Hematopoietic multipotent progenitor cell (in vitro differentiated cells): Measurements from ENCODE around the gene RIN2. TPM values are rescaled to one million over a fixed set of nuclear protein-coding genes. Genes with fewer than 3 reads are reported as not detected.
"Not testable (repeated sequence)": the region's sequence is repeated elsewhere in the genome, so short reads cannot be mapped to it uniquely, and the experiment has no call there.

ENCODE experiments used
- DNase-seq, 3 donors: peaks; one replicate each; pipeline ENCODE4 v3.0.0-alpha.2; 2011 to 2015; ENCODE audit warnings: low read depth in 2 of 3, low spot score in 2 of 3
- total RNA-seq: library from RNA; depleted of rRNA; stranded (reverse); fragments of >200 nt; gene quantifications from one replicate; pipeline ENCODE4 v1.2.3, GENCODE V29; 2012

RIN2 gene
- total RNA-seq, 1 donor = 6.5 TPM

DNA sequence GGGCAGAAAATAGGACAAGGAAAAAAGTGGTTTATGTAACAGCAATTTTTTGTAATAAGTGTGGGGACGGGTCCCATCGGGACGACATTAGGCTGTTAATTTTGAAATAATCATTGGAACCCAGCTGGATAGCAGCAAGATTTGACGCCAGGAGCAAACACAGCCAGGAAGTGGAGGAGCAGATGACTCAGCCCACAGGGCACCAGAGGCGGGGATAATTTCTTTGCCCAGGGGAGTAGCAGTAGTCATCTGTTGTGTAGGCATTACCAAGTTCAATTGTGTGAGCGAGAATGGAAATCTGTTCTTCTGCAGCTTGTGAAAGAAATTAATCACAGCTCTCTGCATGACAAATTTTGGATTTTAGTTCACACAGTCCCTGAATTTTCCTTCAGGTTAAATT, 22.6 kb upstream of the RIN2 start:
- peak in 2 of 3 donors; percentile 74 to 79 for DNase-seq

DNA sequence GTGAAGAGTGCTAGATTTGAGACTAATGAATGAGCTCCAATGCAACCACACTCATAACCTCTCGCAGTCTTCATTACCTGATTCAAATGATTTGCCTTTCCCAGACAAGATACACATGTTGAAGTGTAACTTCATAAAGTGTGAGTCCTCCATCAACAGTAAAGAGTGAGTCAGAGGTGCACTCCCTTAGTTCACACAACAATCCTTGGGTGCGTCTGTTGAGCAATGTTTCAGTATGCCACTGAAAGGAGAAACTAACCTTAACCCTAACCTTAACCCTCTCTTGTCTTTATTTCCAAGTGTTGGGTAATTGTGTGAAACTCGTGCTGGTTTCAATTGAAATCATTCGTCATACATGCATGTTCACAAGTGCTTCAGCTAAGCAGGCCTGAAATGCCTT, 21.0 kb upstream of the RIN2 start:
- no peak for DNase-seq

DNA sequence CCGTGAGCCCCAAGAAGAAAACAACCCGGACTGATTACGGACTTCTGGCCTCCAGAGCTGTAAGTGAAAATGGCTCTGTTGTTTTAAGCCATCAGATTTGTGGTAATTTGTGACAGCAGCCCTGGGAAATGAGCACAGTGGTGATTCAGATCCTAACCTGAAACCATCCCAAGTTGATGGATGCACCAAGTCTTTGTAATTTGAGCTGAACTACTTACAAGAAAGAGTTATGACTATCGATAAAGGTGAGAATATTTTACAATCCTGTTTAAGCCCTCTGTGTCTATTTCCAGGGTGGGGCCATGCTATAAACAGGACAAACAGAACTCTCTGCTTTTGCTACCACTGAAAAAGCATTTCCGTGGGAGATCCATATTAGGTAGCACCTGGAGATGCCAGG, 19.1 kb upstream of the RIN2 start:
- no peak for DNase-seq

DNA sequence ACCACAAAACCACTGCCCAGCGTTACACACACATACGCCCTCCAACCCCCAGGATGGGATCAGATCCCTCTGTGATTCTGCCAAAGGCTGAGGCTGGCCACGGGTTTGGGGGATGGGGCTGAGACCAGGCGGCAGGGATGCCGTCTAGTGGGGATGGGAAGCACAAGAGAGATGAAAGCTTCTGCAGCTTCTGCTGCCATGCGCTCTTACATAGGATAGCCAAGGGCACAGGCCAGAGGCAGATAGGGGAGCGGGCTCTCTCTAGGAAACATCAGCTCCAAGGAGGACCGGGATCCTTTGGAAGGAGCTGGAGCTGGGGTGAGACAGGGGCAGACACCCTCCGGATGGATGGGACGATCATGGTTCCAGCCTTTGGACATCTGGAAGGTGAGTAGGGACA, 18.7 kb upstream of the RIN2 start:
- no peak for DNase-seq

DNA sequence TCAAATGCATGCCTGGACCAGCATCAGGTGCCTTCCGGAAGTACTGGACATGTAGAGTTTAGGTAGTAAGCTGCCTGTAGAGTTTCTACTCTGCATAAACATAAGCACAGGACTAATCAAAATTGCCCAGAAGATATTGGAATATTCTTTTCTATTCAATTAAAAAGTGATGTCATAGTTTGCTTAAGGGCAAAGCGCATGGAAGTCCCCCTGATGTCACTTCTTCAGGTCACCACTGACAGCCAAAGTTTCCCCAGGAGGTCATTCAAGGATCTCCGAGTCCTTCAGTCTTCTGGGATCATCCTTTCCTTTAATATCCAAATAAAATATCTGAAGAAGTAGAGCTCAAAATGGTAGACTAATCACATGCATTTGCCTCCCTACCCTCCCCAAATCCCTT, 17.5 kb upstream of the RIN2 start:
- no peak for DNase-seq

DNA sequence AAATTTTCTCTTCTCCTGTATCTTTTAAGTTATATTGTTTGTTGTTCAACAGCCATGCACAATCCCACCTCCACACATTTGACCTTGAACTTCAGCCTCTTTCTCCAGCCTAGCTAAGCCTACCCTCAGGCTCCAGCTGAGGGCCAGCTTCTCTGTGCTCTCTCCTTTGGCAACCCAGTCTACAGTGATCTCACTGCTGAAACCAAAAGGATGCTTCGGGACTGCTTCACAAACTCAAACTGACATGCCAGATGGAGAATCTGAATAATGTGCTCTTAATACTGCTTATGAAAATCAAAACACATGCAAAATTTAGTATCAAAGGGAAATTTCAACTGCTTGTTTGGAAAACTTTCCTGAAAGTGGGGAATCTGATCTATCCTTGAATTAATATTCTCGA, 16.1 kb upstream of the RIN2 start:
- no peak for DNase-seq

DNA sequence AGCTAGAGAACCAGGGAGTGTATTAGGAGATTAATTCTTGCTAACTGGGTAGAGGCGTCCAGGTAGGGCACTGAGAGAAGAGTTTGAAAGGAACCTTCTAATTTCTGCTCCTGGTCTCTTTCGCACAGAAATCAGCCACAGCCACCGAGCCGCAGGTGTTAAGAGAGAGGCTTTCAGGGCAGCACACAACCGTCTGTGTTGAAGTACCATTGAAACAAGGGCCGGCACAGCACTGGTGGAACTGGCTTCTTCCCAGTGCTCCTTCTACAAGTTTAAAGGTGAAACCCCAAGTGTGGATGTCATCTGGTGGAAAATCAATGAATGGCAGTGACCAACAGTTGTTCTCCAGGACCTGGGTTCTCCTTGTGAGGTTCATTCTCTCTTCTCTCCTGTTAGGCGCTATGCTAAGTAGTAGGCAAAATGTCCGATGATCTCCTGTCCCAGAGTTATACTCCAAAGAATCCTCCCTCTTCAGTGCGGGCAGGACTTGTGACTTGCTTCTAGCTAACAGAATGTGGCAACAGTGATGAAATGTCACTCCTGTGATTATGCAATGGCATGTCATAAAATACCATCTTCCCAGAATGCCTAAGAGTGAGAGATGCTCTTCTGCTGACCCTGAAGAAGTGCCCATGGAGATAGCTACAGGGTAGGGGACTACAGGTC, 15.0 kb upstream of the RIN2 start:
- DNase-seq = no peak

DNA sequence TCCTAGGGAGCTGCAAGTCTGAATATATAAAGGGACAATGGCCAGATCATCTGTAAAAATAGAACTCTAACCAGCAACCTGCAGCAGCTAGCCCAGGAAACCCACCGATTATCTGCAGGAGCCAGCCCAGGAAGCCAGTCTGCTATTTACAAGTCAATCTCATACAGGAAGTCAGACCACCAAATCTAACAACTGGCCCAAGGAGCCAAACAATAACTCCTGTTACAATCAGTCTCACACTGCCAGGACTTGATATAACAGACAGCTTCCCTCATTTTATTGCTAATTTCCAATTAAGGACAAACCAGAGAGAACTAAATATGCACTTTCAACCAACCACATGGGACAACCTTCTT, 14.4 kb upstream of the RIN2 start:
- peak in 2 of 3 donors; percentile 55 to 86 for DNase-seq

DNA sequence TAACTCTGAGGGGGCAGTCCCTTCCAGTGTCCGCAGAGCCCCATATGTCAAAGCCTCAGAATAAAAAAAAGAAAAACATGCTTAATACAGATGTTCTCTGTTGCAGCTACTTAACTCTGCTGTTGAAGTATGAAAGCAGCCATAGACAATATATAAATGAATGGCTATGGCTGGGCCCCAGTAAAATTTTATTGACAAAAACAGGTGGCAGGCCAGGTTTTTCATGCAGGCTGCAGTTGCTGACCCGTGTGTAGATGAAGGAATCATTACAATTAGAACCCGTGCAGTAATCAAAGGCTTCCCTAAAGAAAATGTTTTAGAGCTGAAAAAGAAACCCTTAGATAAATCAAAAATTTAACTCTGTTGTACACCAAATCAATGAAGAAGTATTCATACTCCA, 13.0 kb upstream of the RIN2 start:
- no peak for DNase-seq

DNA sequence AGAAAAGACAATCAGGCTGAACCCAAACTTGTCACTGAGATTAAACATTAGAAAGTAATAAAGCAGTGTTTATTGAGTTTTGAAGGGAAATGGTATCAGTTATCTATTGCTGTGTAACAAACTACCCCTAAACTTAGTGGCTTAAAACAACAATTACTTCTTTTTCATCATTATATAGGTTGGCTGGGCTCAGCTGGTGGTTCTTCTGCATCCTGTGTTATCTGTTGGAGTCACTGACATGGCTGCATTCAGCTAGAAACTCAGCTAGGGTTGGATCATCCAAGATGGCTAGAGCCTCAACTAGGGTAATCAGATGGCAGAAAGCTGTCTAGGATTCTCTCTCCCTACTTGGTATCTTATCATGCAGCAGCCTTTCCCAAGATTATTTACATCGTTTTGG, 12.5 kb upstream of the RIN2 start:
- no peak for DNase-seq

DNA sequence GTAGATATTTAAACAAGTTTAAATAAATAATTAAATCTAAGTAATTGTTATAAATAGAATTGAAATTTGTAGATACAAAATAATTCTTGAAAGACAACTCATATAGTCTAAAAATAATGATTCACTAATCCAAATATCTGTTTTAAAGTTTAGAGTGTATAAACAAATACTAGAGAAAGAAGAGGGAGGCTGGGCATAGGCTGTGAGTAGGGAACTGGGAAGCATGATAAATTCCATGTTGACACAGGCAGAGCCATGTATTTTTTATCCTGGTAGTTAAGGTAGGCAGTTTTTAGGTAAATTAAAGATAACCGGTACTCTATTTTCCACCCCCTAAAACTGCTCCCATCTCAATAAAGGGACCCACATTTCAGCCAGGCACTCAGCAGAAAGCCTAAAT, 11.7 kb upstream of the RIN2 start:
- no peak for DNase-seq

DNA sequence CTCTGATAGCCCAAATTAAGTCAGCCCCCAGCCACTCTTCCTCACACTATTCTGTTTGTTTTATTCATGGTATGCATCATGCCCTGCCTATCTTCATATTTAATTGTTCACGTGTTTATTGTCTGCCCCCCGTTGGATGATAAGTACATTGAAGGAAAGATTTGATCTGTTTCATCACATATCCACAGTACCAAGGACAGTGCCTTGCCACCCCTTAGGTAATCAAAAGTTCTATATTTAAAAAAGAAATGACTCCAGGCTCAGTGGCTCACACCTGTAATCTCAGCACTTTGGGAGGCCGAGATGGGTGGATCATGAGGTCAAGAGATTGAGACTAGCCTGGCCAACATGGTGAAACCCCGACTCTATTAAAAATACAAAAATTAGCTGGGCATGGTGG, 10.2 kb upstream of the RIN2 start:
- no peak for DNase-seq

DNA sequence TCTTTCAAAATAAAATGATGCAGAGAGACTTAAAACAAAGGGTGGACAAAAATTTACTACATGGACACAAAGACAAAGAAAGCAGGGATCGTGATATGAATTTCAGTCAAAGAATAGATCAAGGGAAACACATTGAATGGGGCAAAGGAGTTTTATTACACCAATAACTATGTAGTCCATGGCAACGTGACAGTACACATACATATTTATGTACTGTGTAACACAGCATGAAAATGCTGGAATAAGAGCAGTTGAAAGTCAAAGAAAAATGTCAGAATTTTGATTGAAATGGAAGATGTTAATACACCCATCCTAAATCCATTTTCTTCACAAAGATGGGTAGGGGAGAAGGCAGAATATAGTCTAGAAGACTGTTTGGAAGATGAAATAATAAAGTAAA, 9.4 kb upstream of the RIN2 start:
- DNase-seq = no peak

DNA sequence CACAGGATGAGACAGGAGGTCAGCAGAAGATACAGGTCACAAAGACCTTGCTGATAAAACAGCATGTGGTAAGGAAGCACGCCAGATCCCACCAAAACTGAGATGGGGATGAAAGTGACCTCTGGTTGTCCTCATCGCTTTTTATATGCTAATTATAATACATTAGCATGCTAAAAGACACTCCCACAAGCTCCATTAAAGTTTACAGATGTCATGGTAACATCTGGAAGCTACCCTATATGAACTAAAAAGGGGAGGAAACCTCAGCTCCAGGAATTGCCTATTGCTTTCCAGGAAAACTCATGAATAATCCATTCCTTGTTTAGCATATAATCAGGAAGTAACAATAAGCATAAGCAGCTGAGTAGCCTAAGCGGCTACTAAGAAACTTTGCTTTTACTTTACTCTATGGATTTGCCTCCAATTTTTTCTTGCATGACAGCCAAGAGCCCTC, 8.4 kb upstream of the RIN2 start:
- DNase-seq = no peak

DNA sequence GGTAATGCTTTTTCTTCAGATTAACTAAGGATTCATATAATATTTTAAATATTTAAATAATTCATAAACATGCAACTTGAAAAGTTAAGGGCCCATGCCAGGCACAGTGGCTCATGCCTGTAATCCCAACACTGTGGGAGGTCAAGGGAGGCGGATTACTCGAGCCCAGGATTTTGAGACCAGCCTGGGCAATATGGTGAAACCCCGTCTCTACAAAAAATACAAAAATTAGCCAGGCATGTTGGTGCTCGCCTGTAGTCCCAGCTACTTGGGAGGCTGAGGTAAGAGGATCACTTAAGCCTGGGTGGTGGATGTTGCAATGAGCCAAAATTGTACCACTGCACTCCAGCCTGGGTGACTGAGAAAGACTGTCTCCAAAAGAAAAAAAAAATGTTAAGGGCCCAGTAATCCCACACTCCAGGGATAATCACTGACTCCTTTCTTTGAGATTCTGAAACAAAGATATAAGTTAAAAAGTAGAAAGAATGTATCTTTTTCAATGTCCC, 7.9 kb upstream of the RIN2 start:
- no peak for DNase-seq

DNA sequence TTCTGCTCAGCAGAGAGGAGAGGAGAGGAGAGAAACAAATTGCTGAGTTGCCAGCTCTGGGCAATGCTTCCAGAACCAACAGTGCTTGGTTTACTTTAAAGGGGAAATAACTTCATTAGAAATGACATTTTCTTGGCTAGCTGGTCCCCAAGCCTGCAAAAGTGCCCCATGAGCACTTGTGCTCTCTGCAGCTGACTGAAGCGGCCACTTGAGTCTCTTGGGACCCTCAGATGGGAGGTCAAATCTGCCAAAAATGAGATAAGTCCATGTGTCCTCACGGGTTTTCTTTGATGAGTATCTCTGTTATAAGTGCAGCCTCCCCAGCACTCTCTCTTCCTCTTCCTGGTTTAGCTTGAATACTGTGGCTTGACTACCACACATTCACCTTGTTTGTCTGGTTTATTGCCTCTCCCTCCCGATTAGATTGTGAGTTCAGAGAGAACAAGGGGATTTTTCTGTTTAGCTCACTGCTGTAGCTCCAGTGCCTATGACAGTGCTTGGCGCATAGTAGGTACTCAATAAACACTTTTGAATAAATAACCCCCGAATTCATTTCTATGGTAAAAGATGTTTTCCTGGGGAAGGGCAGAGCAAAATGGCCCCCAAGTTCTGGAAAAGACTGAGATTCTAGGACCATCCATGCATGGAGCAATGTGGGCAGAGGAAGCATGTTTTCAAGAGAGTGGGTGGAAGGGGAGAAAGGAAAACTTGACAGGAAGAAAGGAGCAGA, 7.0 kb upstream of the RIN2 start:
- peak in 1 of 3 donors; percentile 21 for DNase-seq

DNA sequence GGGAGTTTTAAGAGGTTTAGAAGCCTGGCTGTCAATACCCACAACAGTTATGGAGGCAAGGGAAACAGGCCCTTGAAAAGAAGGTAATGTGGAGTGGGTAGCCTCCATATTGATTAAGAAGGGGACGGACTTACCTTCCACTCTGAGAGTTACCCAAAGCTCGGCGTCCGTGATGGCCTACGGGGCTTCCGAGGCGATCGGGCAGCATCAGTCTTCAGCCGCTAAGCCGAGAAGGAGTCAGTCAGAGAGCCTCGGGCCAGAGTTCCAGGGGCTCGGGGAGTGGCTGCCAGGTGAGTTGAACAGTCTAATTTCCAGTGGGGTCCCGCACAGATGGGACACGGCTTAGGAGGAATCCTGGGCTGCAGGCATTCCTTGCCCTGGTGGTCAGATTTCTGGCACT, 3.9 kb upstream of the RIN2 start:
- DNase-seq = not testable (repeated sequence)

DNA sequence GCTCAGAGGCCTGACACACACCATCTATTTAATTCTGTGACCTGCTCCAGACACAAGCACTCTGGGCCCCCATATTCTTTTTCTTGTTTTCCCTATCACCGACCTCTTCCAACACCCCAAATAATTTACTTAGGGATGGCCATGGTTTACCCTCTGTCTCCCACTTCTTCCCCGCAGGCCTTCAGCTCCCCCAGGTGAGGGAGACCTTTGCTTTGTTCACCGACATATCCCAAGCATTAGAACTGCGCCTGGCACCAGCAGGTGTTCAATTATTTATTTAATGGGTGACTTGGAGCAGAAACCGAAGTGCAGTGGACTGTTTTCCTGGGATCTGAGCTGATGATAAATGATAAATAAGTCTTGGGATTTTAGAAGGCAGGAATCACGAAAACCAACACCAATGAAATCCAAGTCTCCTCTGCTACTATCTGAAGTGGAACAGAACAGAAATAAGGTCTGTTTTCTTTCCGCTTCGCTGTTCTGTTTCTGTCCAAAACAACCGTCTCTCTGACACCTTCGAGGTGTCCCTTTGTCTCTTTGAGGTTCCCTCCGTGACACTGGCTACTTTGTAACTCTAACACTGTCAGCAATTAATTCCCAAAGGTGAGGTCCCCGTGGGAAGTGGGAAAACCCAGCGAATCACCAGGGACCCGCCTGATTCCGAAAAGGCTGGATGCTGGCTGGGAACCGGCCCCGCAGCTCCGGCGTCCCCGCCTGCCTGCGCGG, 1.1 kb upstream of the RIN2 start:
- no peak for DNase-seq

DNA sequence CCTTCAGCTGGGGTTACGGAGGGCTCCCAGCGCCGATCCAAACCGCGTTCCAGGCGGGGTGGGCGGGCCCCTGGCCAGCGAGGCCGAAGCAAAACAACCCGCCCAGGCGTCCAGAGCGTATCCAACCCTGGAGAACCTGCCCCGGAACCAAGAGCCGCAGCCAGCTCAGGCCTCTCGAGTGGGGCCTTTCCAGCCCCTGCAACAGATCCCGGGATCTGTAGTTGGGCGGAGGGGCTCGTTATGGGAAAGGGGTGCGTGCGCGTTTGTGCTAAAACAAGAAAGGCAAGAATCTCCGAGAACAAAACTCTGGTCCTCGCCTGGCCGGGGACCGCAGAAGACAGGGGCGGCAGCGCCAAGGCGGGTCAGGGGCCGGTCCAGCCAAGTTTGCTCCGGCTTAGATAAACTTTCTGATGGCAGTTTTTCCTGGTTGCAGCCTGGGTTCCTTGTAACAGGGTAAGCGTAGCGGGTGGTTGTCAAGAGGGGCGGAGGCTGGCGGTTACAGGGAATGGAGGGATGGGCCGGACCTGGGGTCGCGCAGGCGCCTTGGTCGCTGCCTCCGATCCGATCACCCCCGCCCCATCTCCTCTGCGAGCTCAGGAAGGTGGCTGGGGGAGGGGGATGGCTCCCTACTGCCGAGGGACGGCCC, 448 bp upstream of the RIN2 start:
- DNase-seq = peak in 2 of 3 donors; percentile 92 to 95

DNA sequence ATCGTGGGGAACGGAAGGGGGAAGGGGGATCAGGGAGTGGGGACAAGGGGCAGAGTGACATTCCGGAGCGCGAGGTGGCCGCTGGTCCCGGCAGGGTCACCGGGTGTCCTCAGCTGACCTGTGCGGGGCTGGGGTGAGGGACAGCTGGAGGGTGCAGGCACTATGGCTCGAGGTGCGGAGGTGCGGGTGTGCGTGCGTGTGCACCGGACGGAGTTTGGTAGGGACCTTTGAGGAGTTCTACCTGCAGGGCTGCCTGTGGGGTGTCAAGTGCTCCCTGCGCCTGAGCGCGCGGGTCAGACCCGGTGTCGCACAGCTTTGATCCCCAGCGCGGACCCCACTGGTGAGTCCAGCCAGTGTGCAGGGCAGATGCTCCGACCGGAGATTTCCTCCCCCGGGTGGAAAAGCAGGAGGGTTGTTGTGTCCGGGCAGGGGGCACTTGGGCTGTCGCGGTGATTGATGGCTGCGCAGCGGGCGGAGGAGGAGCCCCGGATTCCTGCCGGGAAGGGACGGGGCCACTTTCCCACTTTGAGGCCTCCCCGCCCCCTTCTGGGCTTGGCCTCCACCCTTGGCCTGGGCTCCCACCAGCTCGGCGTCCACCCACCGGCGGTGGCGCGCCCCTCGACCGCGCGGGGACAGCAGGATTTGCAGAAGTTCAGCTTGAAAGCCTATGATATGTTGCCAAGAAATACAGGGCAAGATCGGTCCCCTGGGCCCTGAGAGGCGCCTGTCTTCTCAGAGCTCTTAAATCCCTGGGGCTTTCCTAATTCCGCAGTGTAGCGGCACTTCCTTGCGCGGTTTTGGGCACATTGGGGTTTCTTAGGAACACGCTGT, 658 bp downstream of the RIN2 start:
- DNase-seq = peak in 2 of 3 donors; percentile 59 to 70
